ENCODE results near the gene SLC39A2.

SLC39A2 gene

GRCh38 chr14:21047378-21047781, 48.3 kb downstream of the SLC39A2 start:
- peak; percentile 74 for DNase-seq (ENCODE audit: low read depth)

- DNase-seq (ENCODE audit: low read depth) = no peak
Observed at GRCh38 chr14:21048638-21049037, 49.5 kb downstream of the SLC39A2 start.

GRCh38 chr14:21049271-21049673, 50.2 kb downstream of the SLC39A2 start:
- peak; percentile 24 for DNase-seq (ENCODE audit: low read depth)

- DNase-seq (ENCODE audit: low read depth) = no peak
Observed at GRCh38 chr14:21050597-21050996, 51.5 kb downstream of the SLC39A2 start.

Measured in GM04504 (cell line).